Heart left ventricle (tissue), 16 donors: ENCODE results near the gene ARMC8. TPM values are rescaled to one million over a fixed set of nuclear protein-coding genes. Genes with fewer than 3 reads are reported as not detected.

ENCODE experiments used
- ATAC-seq, 4 donors: fragments of 200-7000 bp; cut with Tn5 transposase; one replicate each; pipeline ENCODE4 v1.9.1; 2020 to 2022; ENCODE audit warnings: moderate library complexity in 4 of 4, mild to moderate bottlenecking in 3 of 4, moderate number of reproducible peaks in 1 of 4
- DNase-seq, 5 donors: peaks; one replicate each; pipeline ENCODE4 v3.0.0-alpha.2; 2020
- H3K27ac ChIP-seq, 12 donors: fragments of 200-600 bp; sonication (generic) in 4 of 12; one replicate each; pipeline versions ENCODE4 v1.5.0 to v1.8.0; 2016 to 2022; ENCODE audit warnings: mild to moderate bottlenecking in 2 of 12
- H3K27me3 ChIP-seq, 9 donors: fragments of 200-600 bp; sonication (generic) in 2 of 9; one replicate each; pipeline versions ENCODE4 v1.5.1 to v1.8.0; 2016 to 2022; ENCODE audit warnings: mild to moderate bottlenecking in 3 of 9
- H3K36me3 ChIP-seq, 9 donors: fragments of 200-600 bp; sonication (generic) in 2 of 9; one replicate each; pipeline versions ENCODE4 v1.5.0 to v1.8.0; 2018 to 2022; ENCODE audit warnings: mild to moderate bottlenecking in 2 of 9
- H3K4me1 ChIP-seq, 12 donors: fragments of 200-600 bp; sonication (generic) in 4 of 12; one replicate each; pipeline versions ENCODE4 v1.5.0 to v1.8.0; 2016 to 2022; ENCODE audit warnings: mild to moderate bottlenecking in 3 of 12
- H3K4me3 ChIP-seq, 12 donors: fragments of 200-600 bp; sonication (generic) in 4 of 12; one replicate each; pipeline versions ENCODE4 v1.5.0 to v1.8.0; 2017 to 2022; ENCODE audit warnings: mild to moderate bottlenecking in 9 of 12, moderate library complexity in 4 of 12
- H3K9me3 ChIP-seq, 12 donors: fragments of 200-600 bp; sonication (generic) in 4 of 12; one replicate each; pipeline versions ENCODE4 v1.5.0 to v1.8.0; 2016 to 2022; ENCODE audit warnings: mild to moderate bottlenecking in 1 of 12
- POLR2A ChIP-seq, 2 donors: fragments of 450-650 bp; IDR thresholded peaks; one replicate each; pipeline ENCODE4 v1.6.1; 2017; ENCODE audit warnings: antibody characterized with exemption in 2 of 2, mild to moderate bottlenecking in 2 of 2, moderate library complexity in 2 of 2
- WGBS, 4 donors: extraction: QIAGEN DNeasy Blood & Tissue Kit in 2 of 4; methylation state at CpG; one replicate each; pipeline versions ENCODE4 v1.1.5 to v1.1.7; 2013 to 2018; 5-methylcytosine and 5-hydroxymethylcytosine counted together
- intact Hi-C, 10 donors: fragments of 100-400 bp; cut with DNase I; formaldehyde crosslinking; loops; one replicate each; pipeline versions ENCODE4 v1.11.1 to v1.14.2; 2022
- polyA plus RNA-seq, 2 donors: library from polyadenylated mRNA; stranded (reverse); fragments of 200-250 nt; gene quantifications; one replicate each; pipeline ENCODE4 v1.2.3, GENCODE V29; 2013
- total RNA-seq, 9 donors: library from RNA; depleted of rRNA in 2 of 9; stranded (reverse); fragments of >200 nt in 2 of 9; fragmentation: NEBNext Ultra II Directional in 3 of 9; extraction: Animal tissue kit (Norgen Biotek cat#: 25700) in 3 of 9; gene quantifications; one replicate each; pipeline versions ENCODE4 v1.1.0 to v1.2.4, GENCODE V29; 2016 to 2023
- TF ChIP-seq, protein P1 (sequence below), 12 donors: fragments of 200-600 bp; sonication (generic) in 4 of 12; IDR thresholded peaks; one replicate each; pipeline versions ENCODE4 v1.5.0 to v1.8.0; 2018 to 2022; ENCODE audit warnings: antibody characterized with exemption in 12 of 12, mild to moderate bottlenecking in 5 of 12
- donor health status: ischemic (EF 13 %, LVEDD 7.1; RV severe dilation, severe dysfunction).
- donor health status: healthy with polysubstance abuse.
- donor health status: DM: no; HTN: yes; CAD: no.
- donor health status: DM: no; HTN: no; CAD: no.
- donor health status: ischemic (EF 25% LVEDD 6.9; RV normal size, moderate dysfunction).
- donor health status: ischemic (EF 25% LVEDD 5.7; RV mildly dilated, moderate dysfunction).
- donor health status: healthy.
- donor health status: DM: yes; HTN: yes; CAD: no.
- donor health status: ischemic (EF 35%, LVEDD 5.7; RV mildly dilated, moderate dysfunction).
- donor health status: nonischemic (EF 11% LVEDD 7.7; RV severe dilation, severe dysfunction).
- donor health status: DM: yes; HTN: yes; CAD: no.
- donor health status: PGD.
- donor health status: ischemic (EF 29% LVEDD 5.4; RV normal size, mild dysfunction).
- donor health status: nonischemic (EF 23%, LVEDD 6.1; RV moderate dilation, normal function).

The ARMC8 gene
- total and polyA plus RNA-seq, 11 donors = 10.1 to 42.9 (median 33.3) TPM

DNA sequence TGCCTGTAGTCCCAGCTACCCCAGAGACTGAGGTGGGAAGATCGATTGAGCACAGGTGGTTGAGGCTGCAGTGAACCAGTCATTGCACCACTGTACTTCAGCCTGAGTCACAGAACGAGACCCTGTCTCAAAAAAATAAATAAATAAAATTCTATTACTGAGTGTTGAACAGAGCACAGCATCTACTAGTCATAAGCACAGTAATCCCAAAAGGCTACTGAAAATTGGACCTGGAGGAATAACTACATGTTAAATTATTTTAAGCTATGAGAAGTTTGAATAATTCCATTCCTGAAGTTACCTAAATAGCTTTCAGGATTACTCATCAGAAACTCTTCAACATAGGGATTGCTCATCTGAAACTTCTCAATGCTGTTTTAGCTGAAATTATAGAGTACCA lies 43.4 kb downstream of the ARMC8 start:
- peaks cover 0 to 99% (median 91%) of the 10 kb centered on the region in 9 donors for H3K36me3 ChIP-seq
- peaks cover 0 to 7% (median 0%) of the 10 kb centered on the region in 12 donors for H3K4me1 ChIP-seq
- WGBS, 4 donors = 88 to 97% (median 93%) methylated on average over 2 of the region's 2 CpGs
- intact Hi-C loops = loop anchor here in 1 of 10 donors (5.0 kb wide), 2 partner anchors 37 to 387 kb away; no protein-coding TSS in a partner anchor
- TF ChIP-seq, protein P1, sequence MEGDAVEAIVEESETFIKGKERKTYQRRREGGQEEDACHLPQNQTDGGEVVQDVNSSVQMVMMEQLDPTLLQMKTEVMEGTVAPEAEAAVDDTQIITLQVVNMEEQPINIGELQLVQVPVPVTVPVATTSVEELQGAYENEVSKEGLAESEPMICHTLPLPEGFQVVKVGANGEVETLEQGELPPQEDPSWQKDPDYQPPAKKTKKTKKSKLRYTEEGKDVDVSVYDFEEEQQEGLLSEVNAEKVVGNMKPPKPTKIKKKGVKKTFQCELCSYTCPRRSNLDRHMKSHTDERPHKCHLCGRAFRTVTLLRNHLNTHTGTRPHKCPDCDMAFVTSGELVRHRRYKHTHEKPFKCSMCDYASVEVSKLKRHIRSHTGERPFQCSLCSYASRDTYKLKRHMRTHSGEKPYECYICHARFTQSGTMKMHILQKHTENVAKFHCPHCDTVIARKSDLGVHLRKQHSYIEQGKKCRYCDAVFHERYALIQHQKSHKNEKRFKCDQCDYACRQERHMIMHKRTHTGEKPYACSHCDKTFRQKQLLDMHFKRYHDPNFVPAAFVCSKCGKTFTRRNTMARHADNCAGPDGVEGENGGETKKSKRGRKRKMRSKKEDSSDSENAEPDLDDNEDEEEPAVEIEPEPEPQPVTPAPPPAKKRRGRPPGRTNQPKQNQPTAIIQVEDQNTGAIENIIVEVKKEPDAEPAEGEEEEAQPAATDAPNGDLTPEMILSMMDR (IDR thresholded peaks at IDR 0.05) = no peak
- TF ChIP-seq POLR2A (IDR thresholded peaks at IDR 0.05) = no peak
- no peak overlapping the region for H3K27ac ChIP-seq
- no peak overlapping the region for H3K4me3 ChIP-seq
- H3K27me3 ChIP-seq = no peaks in the 10 kb centered on the region
- ATAC-seq (no peak), DNase-seq (no peak)
- no peaks in the 10 kb centered on the region for H3K9me3 ChIP-seq

DNA sequence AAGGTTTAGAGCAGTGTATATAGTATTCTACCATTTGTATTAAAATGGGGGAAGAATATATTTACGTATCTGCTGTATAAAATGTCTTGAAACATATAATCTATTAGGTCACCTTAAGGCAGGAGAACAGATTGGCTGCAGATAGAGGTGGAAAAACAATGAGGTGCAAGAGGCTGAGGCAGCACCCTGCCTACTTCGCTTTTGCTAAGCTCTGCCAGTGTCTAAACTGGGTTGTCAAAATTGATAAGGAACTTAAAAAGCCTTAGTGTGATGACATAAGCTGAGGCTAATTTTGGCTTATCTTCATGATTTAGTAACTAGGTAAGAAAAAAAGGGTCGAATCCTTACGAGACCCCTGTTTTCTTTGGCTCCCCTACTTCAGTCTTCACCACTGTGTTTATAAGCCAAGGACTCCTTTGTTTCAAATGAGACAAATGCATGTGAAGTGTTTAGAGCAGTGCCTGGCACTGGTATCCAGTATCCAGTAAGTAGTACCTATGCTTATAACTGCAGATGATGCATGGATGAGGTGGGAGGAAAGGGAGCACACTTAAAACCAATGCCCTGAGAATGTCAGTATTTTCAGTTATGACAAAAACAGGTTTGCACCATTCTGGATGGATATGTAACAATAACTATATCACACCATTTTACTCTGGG lies 45.7 kb downstream of the ARMC8 start:
- Histone ChIP-seq H3K9me3 (no peaks in the 10 kb centered on the region), H3K4me1 (peaks cover 0 to 7% (median 0%) of the 10 kb centered on the region in 12 donors), H3K36me3 (peaks cover 0 to 99% (median 91%) of the 10 kb centered on the region in 9 donors), H3K27me3 (no peaks in the 10 kb centered on the region), H3K27ac (no peak overlapping the region), H3K4me3 (no peak overlapping the region)
- WGBS, 4 donors = 51 to 58% (median 54%) methylated on average over 4 of the region's 4 CpGs
- intact Hi-C loops = loop anchor here in 1 of 10 donors (5.0 kb wide), 2 partner anchors 34 to 384 kb away; no protein-coding TSS in a partner anchor
- peak; percentile 59 to 82 (median 63) for ATAC-seq
- TF ChIP-seq, protein P1 (IDR thresholded peaks at IDR 0.05) = no peak
- TF ChIP-seq POLR2A (IDR thresholded peaks at IDR 0.05) = no peak
- DNase-seq = no peak

DNA sequence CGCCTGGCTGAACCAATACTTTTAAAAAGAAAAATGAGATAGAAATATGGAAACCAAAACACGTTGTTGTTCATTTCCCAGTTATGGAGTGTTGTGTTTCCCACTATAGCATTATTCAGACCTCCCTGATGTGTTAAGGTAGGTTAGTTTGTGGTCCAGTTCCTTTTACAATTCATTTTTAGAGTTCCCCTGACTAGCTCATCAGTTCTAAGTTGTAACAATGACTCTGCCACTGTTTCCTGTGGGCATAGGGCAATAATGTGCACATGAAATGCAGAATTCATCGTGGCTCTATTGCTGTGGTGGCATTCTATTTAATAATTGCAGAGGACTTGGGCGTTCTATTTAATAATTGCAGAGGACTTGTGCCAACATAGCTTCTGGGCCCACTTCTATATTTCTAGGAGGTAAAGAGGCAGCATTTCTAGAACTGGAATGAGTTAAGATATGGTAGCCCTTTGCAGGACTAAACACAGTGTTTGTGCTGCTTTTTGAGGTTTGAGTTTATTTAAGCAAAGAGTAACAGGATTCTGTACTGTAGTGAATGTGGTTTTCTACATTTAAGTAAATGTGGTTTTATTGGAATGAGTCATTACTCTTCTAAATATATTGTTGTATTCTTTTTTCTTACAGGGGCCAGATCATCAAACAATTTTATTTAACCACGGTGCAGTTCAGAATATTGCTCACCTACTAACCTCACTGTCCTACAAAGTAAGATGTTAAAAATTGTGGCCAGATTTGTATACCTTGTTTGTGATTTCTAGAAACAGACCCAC lies 47.5 kb downstream of the ARMC8 start:
- H3K36me3 ChIP-seq = peaks cover 0 to 99% (median 93%) of the 10 kb centered on the region in 9 donors

More for the DNA sequence above, 47.5 kb downstream of the ARMC8 start:
- no peak overlapping the region for H3K4me3 ChIP-seq
- H3K27ac ChIP-seq = no peak overlapping the region
- intact Hi-C loops = loop anchor here in 1 of 10 donors (5.0 kb wide), 2 partner anchors 33 to 383 kb away; no protein-coding TSS in a partner anchor
- DNase-seq = no peak
- TF ChIP-seq, protein P1 (IDR thresholded peaks at IDR 0.05) = no peak
- no peak for TF ChIP-seq POLR2A (IDR thresholded peaks at IDR 0.05)
- 96 to 99% (median 96%) methylated on average over 5 of the region's 5 CpGs for WGBS, 4 donors
- H3K4me1 ChIP-seq = peaks cover 0 to 7% (median 0%) of the 10 kb centered on the region in 12 donors
- no peak for ATAC-seq
- H3K9me3 ChIP-seq = no peaks in the 10 kb centered on the region
- H3K27me3 ChIP-seq = no peaks in the 10 kb centered on the region
